ENCODE results near the gene CSAD.

CSAD gene

GRCh38 chr12:53225635-53226424 is 45.1 kb upstream of the CSAD start:
- H3K4me2 ChIP-seq (ENCODE audit: low read depth, low read length, poor library complexity, severe bottlenecking) = no peak overlapping the region

GRCh38 chr12:53224897-53225634 is 44.3 kb upstream of the CSAD start:
- no peaks in the 10 kb centered on the region for H3K9me3 ChIP-seq (ENCODE audit: insufficient read depth, low read length)
- no peak for TF ChIP-seq EZH2phosphoT487 (conservative IDR thresholded peaks at IDR 0.05; ENCODE audit: low read length)
- no peak for TF ChIP-seq CTCF (IDR thresholded peaks at IDR 0.05; ENCODE audit: insufficient read depth, low read length, poor library complexity, severe bottlenecking)
- no peak overlapping the region for H3K4me3 ChIP-seq (ENCODE audit: insufficient read depth, low read length, poor library complexity, severe bottlenecking)
- H3F3A ChIP-seq (ENCODE audit: insufficient read depth) = peaks cover 11% of the 10 kb centered on the region
- H4K20me1 ChIP-seq (ENCODE audit: low read depth, low read length) = no peaks in the 10 kb centered on the region
- no peak overlapping the region for H2AFZ ChIP-seq (ENCODE audit: low read depth, low read length, severe bottlenecking)
- no peak overlapping the region for H3K4me2 ChIP-seq (ENCODE audit: low read depth, low read length, poor library complexity, severe bottlenecking)
- H3K36me3 ChIP-seq (ENCODE audit: low read length) = no peaks in the 10 kb centered on the region
- no peaks in the 10 kb centered on the region for H3K27me3 ChIP-seq (ENCODE audit: low read length)
- no peak overlapping the region for H3K27ac ChIP-seq (ENCODE audit: low read depth, low read length)
- H3K9me2 ChIP-seq (replicated peaks; ENCODE audit: insufficient read depth, low read length) = no peaks in the 10 kb centered on the region
- H3K9ac ChIP-seq (ENCODE audit: low read length) = no peak overlapping the region
- H3K79me2 ChIP-seq (ENCODE audit: insufficient read depth, low read length) = no peaks in the 10 kb centered on the region

More at GRCh38 chr12:53225635-53226424, 45.1 kb upstream of the CSAD start:
- TF ChIP-seq CTCF (IDR thresholded peaks at IDR 0.05; ENCODE audit: insufficient read depth, low read length, poor library complexity, severe bottlenecking) = no peak
- no peak for TF ChIP-seq EZH2phosphoT487 (conservative IDR thresholded peaks at IDR 0.05; ENCODE audit: low read length)
- H3K4me3 ChIP-seq (ENCODE audit: insufficient read depth, low read length, poor library complexity, severe bottlenecking) = no peak overlapping the region
- H3K79me2 ChIP-seq (ENCODE audit: insufficient read depth, low read length) = no peaks in the 10 kb centered on the region
- no peaks in the 10 kb centered on the region for H4K20me1 ChIP-seq (ENCODE audit: low read depth, low read length)
- H3K27ac ChIP-seq (ENCODE audit: low read depth, low read length) = no peak overlapping the region
- H3K9ac ChIP-seq (ENCODE audit: low read length) = no peak overlapping the region
- H3K36me3 ChIP-seq (ENCODE audit: low read length) = no peaks in the 10 kb centered on the region
- H3K27me3 ChIP-seq (ENCODE audit: low read length) = no peaks in the 10 kb centered on the region
- H3K9me2 ChIP-seq (replicated peaks; ENCODE audit: insufficient read depth, low read length) = no peaks in the 10 kb centered on the region
- no peak overlapping the region for H2AFZ ChIP-seq (ENCODE audit: low read depth, low read length, severe bottlenecking)
- peaks cover 7% of the 10 kb centered on the region; the same call in 1 of the 2 replicates for H3F3A ChIP-seq (ENCODE audit: insufficient read depth)
- no peaks in the 10 kb centered on the region for H3K9me3 ChIP-seq (ENCODE audit: insufficient read depth, low read length)

GRCh38 chr12:53224061-53224896 is 43.6 kb upstream of the CSAD start:
- no peak overlapping the region for H3K4me2 ChIP-seq (ENCODE audit: low read depth, low read length, poor library complexity, severe bottlenecking)
- no peaks in the 10 kb centered on the region for H3K27me3 ChIP-seq (ENCODE audit: low read length)
- no peak overlapping the region for H2AFZ ChIP-seq (ENCODE audit: low read depth, low read length, severe bottlenecking)
- no peak overlapping the region for H3K9ac ChIP-seq (ENCODE audit: low read length)
- no peak overlapping the region for H3K27ac ChIP-seq (ENCODE audit: low read depth, low read length)
- no peaks in the 10 kb centered on the region for H4K20me1 ChIP-seq (ENCODE audit: low read depth, low read length)
- H3F3A ChIP-seq (ENCODE audit: insufficient read depth) = peaks cover 11% of the 10 kb centered on the region
- H3K36me3 ChIP-seq (ENCODE audit: low read length) = no peaks in the 10 kb centered on the region
- H3K79me2 ChIP-seq (ENCODE audit: insufficient read depth, low read length) = no peaks in the 10 kb centered on the region
- H3K4me3 ChIP-seq (ENCODE audit: insufficient read depth, low read length, poor library complexity, severe bottlenecking) = no peak overlapping the region
- no peaks in the 10 kb centered on the region for H3K9me2 ChIP-seq (replicated peaks; ENCODE audit: insufficient read depth, low read length)
- H3K9me3 ChIP-seq (ENCODE audit: insufficient read depth, low read length) = no peaks in the 10 kb centered on the region
- TF ChIP-seq EZH2phosphoT487 (conservative IDR thresholded peaks at IDR 0.05; ENCODE audit: low read length) (no peak), CTCF (IDR thresholded peaks at IDR 0.05; ENCODE audit: insufficient read depth, low read length, poor library complexity, severe bottlenecking) (no peak)
